HepG2 (cell line): Measurements from ENCODE around the gene NCMAP. TPM values are rescaled to one million over a fixed set of nuclear protein-coding genes. Genes with fewer than 3 reads are reported as not detected.

ENCODE experiments used
- FOXP1 ChIP-seq, 2 experiments: fragments of 450-650 bp in 1 of 2; IDR thresholded peaks; 2 replicates each; pipeline ENCODE4 v1.6.1; 2017 to 2018; ENCODE audit warnings: antibody characterized with exemption in 1 of 2
- GFI1 ChIP-seq: sonication (generic); formaldehyde crosslinking; IDR thresholded peaks from 2 replicates; pipeline ENCODE4 v1.5.0; 2020; ENCODE audit warnings: missing genetic modification reagents, mild to moderate bottlenecking, borderline replicate concordance
- HIVEP1 ChIP-seq: sonication (generic); formaldehyde crosslinking; IDR thresholded peaks from 2 replicates; pipeline ENCODE4 v1.4.0; 2020; ENCODE audit warnings: mild to moderate bottlenecking, missing genetic modification reagents
- NCOA2 ChIP-seq: sonication (generic); formaldehyde crosslinking; IDR thresholded peaks from 2 replicates; pipeline ENCODE4 v1.8.0; 2022; ENCODE audit warnings: inconsistent platforms
- NFKB2 ChIP-seq: sonication (generic); formaldehyde crosslinking; IDR thresholded peaks from 2 replicates; pipeline ENCODE4 v1.4.0; 2020; ENCODE audit warnings: missing genetic modification reagents, borderline replicate concordance
- NFKBIZ ChIP-seq: IDR thresholded peaks from 2 replicates; pipeline ENCODE4 v1.6.1; 2018; ENCODE audit warnings: missing genetic modification reagents, missing compliant biosample characterization
- PHF20 ChIP-seq: sonication (generic); formaldehyde crosslinking; IDR thresholded peaks from 2 replicates; pipeline ENCODE4 v1.5.0; 2020; ENCODE audit warnings: mild to moderate bottlenecking, missing genetic modification reagents
- RBAK ChIP-seq: sonication (generic); formaldehyde crosslinking; IDR thresholded peaks from 2 replicates; pipeline ENCODE4 v1.5.1; 2020; ENCODE audit warnings: mild to moderate bottlenecking, missing genetic modification reagents
- SMARCC2 ChIP-seq: fragments of 450-650 bp; IDR thresholded peaks from 2 replicates; pipeline ENCODE4 v1.6.1; 2017; ENCODE audit warnings: antibody characterized with exemption, mild to moderate bottlenecking
- STAT6 ChIP-seq: sonication (generic); formaldehyde crosslinking; IDR thresholded peaks from 2 replicates; pipeline ENCODE4 v1.4.0; 2020; ENCODE audit warnings: missing genetic modification reagents, mild to moderate bottlenecking, borderline replicate concordance
- THAP11 ChIP-seq: IDR thresholded peaks from 2 replicates; pipeline ENCODE4 v1.6.1; 2016; ENCODE audit warnings: missing biosample characterization, missing genetic modification reagents
- ZFY ChIP-seq: sonication (generic); formaldehyde crosslinking; IDR thresholded peaks from 2 replicates; pipeline ENCODE4 v1.4.0; 2020; ENCODE audit warnings: missing genetic modification reagents
- ZNF296 ChIP-seq: sonication (generic); formaldehyde crosslinking; conservative IDR thresholded peaks from 2 replicates; pipeline ENCODE4 v1.5.0; 2020; ENCODE audit warnings: mild to moderate bottlenecking, missing genetic modification reagents
- ZNF510 ChIP-seq: sonication (generic); formaldehyde crosslinking; IDR thresholded peaks from 2 replicates; pipeline ENCODE4 v1.4.0; 2020; ENCODE audit warnings: low read depth, mild to moderate bottlenecking, missing genetic modification reagents
- ZNF589 ChIP-seq: sonication (generic); formaldehyde crosslinking; conservative IDR thresholded peaks from 2 replicates; pipeline ENCODE4 v1.8.0; 2022; ENCODE audit warnings: mild to moderate bottlenecking, moderate library complexity, missing genetic modification reagents
- ZNF672 ChIP-seq: sonication (generic); formaldehyde crosslinking; IDR thresholded peaks from 2 replicates; pipeline ENCODE4 v1.8.1; 2022; ENCODE audit warnings: missing genetic modification reagents
- polyA plus RNA-seq, 8 experiments: library from polyadenylated mRNA; depleted of rRNA in 3 of 8; stranded (reverse) in 7 of 8; unstranded in 1 of 8; fragments of >200 nt; fragmentation: Illumina TruSeq in 4 of 8; extraction: Trizol in 4 of 8; gene quantifications; 2 replicates each; pipeline versions ENCODE4 v1.2.1 to v1.2.3, GENCODE V29; 2011 to 2016; ENCODE audit warnings: low read depth in 4 of 8, missing spikeins in 1 of 8, mixed read lengths in 1 of 8; ENCODE audit not compliant: insufficient read depth in 1 of 8
- total RNA-seq, 5 experiments: library from RNA; depleted of rRNA; stranded (reverse); fragments of >200 nt; fragmentation: Illumina TruSeq; extraction: Trizol; gene quantifications; 2 replicates each; pipeline ENCODE4 v1.2.3, GENCODE V29; 2016; ENCODE audit warnings: low read depth in 1 of 5
- TF ChIP-seq, protein P1 (sequence below): sonication (generic); formaldehyde crosslinking; IDR thresholded peaks from 2 replicates; pipeline ENCODE4 v1.5.0; 2020; ENCODE audit warnings: missing genetic modification reagents, mild to moderate bottlenecking, borderline replicate concordance
- TF ChIP-seq, protein P2 (sequence below), 2 experiments: sonication (generic) in 1 of 2; formaldehyde crosslinking in 1 of 2; IDR thresholded peaks; 2 replicates each; pipeline versions ENCODE4 v1.4.0 to v1.6.1; 2016 to 2020; ENCODE audit warnings: borderline replicate concordance in 1 of 2, low read depth in 1 of 2, mild to moderate bottlenecking in 1 of 2, missing genetic modification reagents in 1 of 2
- TF ChIP-seq, protein P3 (sequence below): IDR thresholded peaks from 2 replicates; pipeline ENCODE4 v1.6.1; 2016; ENCODE audit warnings: mild to moderate bottlenecking

The NCMAP gene
- total and polyA plus RNA-seq, 2 of the 13 experiments (the other 11 are each of a cell fraction or from before 2014, with no cell fraction given), result 2.7 to 20.0 TPM

DNA sequence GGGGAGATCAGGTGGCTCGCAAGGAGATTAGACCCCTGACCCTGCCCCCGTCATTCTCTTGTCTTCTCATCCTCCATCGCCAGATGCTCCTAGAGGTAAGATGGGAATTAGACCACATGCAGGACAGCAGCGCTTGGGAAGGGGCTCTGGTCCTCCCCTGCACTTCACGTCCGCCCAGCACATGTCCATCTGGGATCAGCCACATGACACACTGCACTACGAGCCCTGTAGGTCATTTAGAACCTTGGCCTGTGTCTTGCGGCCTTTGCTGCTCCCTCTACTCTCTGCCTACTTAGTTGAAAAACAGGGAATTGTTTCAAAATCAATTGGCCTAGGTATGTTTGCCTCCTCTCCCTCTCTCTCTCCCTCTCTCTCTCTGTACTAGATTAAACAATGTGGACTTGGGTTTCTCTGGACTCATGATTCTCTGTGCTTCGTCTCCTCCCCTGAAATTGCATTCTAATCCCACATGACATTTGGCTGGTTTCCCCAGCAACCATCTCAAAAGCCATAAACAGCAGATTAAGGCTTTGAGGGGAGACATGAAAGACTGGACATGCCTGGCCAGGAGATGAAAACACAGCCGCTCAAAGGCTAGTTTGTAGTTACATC lies 3.8 kb upstream of the NCMAP start (continued):
- TF ChIP-seq NFKBIZ (CRISPR knock-in tag) (0 out of 2 replicates have a peak, but pooled peaks have one; percentile 29), FOXP1 (IDR thresholded peaks at IDR 0.05) (no peak), FOXP1 (CRISPR knock-in tag; IDR thresholded peaks at IDR 0.05) (peak; percentile 54; the same call in 1 of the 2 replicates), HIVEP1 (CRISPR knock-in tag) (0 out of 2 replicates have a peak, but pooled peaks have one; percentile 32), THAP11 (CRISPR knock-in tag) (peak; percentile 46; the same call in 1 of the 2 replicates), ZNF589 (CRISPR knock-in tag) (no peak), SMARCC2 (no peak), PHF20 (CRISPR knock-in tag) (0 out of 2 replicates have a peak, but pooled peaks have one; percentile 34), RBAK (0 out of 2 replicates have a peak, but pooled peaks have one; percentile 20), ZNF296 (CRISPR knock-in tag) (peak; percentile 75; the same call in 1 of the 2 replicates), STAT6 (CRISPR knock-in tag) (no peak), ZFY (CRISPR knock-in tag) (peak; percentile 85), GFI1 (CRISPR knock-in tag) (peak; percentile 69; the same call in 1 of the 2 replicates), NCOA2 (no peak; the same call in none of the 2 replicates), NFKB2 (CRISPR knock-in tag) (peak; percentile 62; the same call in 1 of the 2 replicates), ZNF510 (CRISPR knock-in tag) (peak; percentile 92; the same call in 1 of the 2 replicates), ZNF672 (no peak)
- TF ChIP-seq, protein P1, sequence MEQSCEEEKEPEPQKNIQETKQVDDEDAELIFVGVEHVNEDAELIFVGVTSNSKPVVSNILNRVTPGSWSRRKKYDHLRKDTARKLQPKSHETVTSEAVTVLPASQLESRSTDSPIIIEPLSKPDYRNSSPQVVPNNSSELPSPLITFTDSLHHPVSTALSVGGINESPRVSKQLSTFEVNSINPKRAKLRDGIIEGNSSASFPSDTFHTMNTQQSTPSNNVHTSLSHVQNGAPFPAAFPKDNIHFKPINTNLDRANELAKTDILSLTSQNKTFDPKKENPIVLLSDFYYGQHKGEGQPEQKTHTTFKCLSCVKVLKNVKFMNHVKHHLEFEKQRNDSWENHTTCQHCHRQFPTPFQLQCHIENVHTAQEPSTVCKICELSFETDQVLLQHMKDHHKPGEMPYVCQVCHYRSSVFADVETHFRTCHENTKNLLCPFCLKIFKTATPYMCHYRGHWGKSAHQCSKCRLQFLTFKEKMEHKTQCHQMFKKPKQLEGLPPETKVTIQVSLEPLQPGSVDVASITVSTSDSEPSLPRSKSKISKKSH (CRISPR knock-in tag), result peak; percentile 28; the same call in 1 of the 2 replicates
- TF ChIP-seq, protein P2, sequence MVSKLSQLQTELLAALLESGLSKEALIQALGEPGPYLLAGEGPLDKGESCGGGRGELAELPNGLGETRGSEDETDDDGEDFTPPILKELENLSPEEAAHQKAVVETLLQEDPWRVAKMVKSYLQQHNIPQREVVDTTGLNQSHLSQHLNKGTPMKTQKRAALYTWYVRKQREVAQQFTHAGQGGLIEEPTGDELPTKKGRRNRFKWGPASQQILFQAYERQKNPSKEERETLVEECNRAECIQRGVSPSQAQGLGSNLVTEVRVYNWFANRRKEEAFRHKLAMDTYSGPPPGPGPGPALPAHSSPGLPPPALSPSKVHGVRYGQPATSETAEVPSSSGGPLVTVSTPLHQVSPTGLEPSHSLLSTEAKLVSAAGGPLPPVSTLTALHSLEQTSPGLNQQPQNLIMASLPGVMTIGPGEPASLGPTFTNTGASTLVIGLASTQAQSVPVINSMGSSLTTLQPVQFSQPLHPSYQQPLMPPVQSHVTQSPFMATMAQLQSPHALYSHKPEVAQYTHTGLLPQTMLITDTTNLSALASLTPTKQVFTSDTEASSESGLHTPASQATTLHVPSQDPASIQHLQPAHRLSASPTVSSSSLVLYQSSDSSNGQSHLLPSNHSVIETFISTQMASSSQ (IDR thresholded peaks at IDR 0.05; ENCODE audit: low read depth), result peak; percentile 46; the same call in 1 of the 2 replicates
- TF ChIP-seq, protein P2 (CRISPR knock-in tag; IDR thresholded peaks at IDR 0.05; ENCODE audit: borderline replicate concordance), result peak; percentile 67; the same call in 1 of the 2 replicates
- TF ChIP-seq, protein P3, sequence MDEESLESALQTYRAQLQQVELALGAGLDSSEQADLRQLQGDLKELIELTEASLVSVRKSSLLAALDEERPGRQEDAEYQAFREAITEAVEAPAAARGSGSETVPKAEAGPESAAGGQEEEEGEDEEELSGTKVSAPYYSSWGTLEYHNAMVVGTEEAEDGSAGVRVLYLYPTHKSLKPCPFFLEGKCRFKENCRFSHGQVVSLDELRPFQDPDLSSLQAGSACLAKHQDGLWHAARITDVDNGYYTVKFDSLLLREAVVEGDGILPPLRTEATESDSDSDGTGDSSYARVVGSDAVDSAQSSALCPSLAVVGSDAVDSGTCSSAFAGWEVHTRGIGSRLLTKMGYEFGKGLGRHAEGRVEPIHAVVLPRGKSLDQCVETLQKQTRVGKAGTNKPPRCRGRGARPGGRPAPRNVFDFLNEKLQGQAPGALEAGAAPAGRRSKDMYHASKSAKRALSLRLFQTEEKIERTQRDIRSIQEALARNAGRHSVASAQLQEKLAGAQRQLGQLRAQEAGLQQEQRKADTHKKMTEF, result peak; percentile 42
